HepG2 (cell line): ENCODE data around the gene TRAPPC12. TPM values are rescaled to one million over a fixed set of nuclear protein-coding genes. Genes with fewer than 3 reads are reported as not detected.

Source experiments
- ARHGAP35 ChIP-seq: sonication (generic); formaldehyde crosslinking; IDR thresholded peaks from 2 replicates; pipeline ENCODE4 v1.9.0; 2022; ENCODE audit warnings: mild to moderate bottlenecking, inconsistent platforms, moderate library complexity, missing genetic modification reagents, borderline replicate concordance
- ARID2 ChIP-seq: sonication (generic); formaldehyde crosslinking; IDR thresholded peaks from 2 replicates; pipeline ENCODE4 v1.8.1; 2022; ENCODE audit warnings: mild to moderate bottlenecking, missing genetic modification reagents, borderline replicate concordance
- KLF11 ChIP-seq: IDR thresholded peaks from 2 replicates; pipeline ENCODE4 v1.6.1; 2016; ENCODE audit warnings: missing compliant biosample characterization
- NFIB ChIP-seq: sonication (generic); formaldehyde crosslinking; IDR thresholded peaks from 2 replicates; pipeline ENCODE4 v1.9.0; 2021; ENCODE audit warnings: missing genetic modification reagents, mild to moderate bottlenecking, borderline replicate concordance
- RNF2 ChIP-seq: fragments of 450-650 bp; conservative IDR thresholded peaks from 2 replicates; pipeline ENCODE4 v1.6.1; 2016; ENCODE audit warnings: low read depth
- ZNF10 ChIP-seq: sonication (generic); formaldehyde crosslinking; IDR thresholded peaks from 2 replicates; pipeline ENCODE4 v1.4.0; 2020; ENCODE audit warnings: mild to moderate bottlenecking, low read depth, missing genetic modification reagents, borderline replicate concordance
- polyA plus RNA-seq, 8 experiments: library from polyadenylated mRNA; depleted of rRNA in 3 of 8; stranded (reverse) in 7 of 8; unstranded in 1 of 8; fragments of >200 nt; fragmentation: Illumina TruSeq in 4 of 8; extraction: Trizol in 4 of 8; gene quantifications; 2 replicates each; pipeline versions ENCODE4 v1.2.1 to v1.2.3, GENCODE V29; 2011 to 2016; ENCODE audit warnings: low read depth in 4 of 8, missing spikeins in 1 of 8, mixed read lengths in 1 of 8; ENCODE audit not compliant: insufficient read depth in 1 of 8
- total RNA-seq, 5 experiments: library from RNA; depleted of rRNA; stranded (reverse); fragments of >200 nt; fragmentation: Illumina TruSeq; extraction: Trizol; gene quantifications; 2 replicates each; pipeline ENCODE4 v1.2.3, GENCODE V29; 2016; ENCODE audit warnings: low read depth in 1 of 5
- TF ChIP-seq, protein P1 (sequence below), 2 experiments: fragments of 450-650 bp in 1 of 2; sonication (generic) in 1 of 2; formaldehyde crosslinking in 1 of 2; IDR thresholded peaks; 2 replicates each; pipeline versions ENCODE4 v1.6.1 to v1.8.0; 2016 to 2022; ENCODE audit warnings: antibody characterized with exemption in 1 of 2, mild to moderate bottlenecking in 1 of 2, missing genetic modification reagents in 1 of 2
- TF ChIP-seq, protein P2 (sequence below): sonication (generic); formaldehyde crosslinking; IDR thresholded peaks from 2 replicates; pipeline ENCODE4 v1.4.0; 2020; ENCODE audit warnings: mild to moderate bottlenecking, missing genetic modification reagents
- TF ChIP-seq, protein P3 (sequence below): sonication (generic); formaldehyde crosslinking; IDR thresholded peaks from 2 replicates; pipeline ENCODE4 v1.5.0; 2020; ENCODE audit warnings: missing genetic modification reagents
- TF ChIP-seq, protein P4 (sequence below): sonication (generic); formaldehyde crosslinking; IDR thresholded peaks from 2 replicates; pipeline ENCODE4 v1.5.0; 2020; ENCODE audit warnings: mild to moderate bottlenecking, missing genetic modification reagents, moderate library complexity
- TF ChIP-seq, protein P5 (sequence below): sonication (generic); formaldehyde crosslinking; IDR thresholded peaks from 2 replicates; pipeline ENCODE4 v1.8.0; 2022; ENCODE audit warnings: mild to moderate bottlenecking, missing genetic modification reagents, moderate library complexity

TRAPPC12 gene
- total and polyA plus RNA-seq, 2 of the 13 experiments (the other 11 are each of a cell fraction or from before 2014, with no cell fraction given): 46.4 to 97.7 TPM

DNA sequence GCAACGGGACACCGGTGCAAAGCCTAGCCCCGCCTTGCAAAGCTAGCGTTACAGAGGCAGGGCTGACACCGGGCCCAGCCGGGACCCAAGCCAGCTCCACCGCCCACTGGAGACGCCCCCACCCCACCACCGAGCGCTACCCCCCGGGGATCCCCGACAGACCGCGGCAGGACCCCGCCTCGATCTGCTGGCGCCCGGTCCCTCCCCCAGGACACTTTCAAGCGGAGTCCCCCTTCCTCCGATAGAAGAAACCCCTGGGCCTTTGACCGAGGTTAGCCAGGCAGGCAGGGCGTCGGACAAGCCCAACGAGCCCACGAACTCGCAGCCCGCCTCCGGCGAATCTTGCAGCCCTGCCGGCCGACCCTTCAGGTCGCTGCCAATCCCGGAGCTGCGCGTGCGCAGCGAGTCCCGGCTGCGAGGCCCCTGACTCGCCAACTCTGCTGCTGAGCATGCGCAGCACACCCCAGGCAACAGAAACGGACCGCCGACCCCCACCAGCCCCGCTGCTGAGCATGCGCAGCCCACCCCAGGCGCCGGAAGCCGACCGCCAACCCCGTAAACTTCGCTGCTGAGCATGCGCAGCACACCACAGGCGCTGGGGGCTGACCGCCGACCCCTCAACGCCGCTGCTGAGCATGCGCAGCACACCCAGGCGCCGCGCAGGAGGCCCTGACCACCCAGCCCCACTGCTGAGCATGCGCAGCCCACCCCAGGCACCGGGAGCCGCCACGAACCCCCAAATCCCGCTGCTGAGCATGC, 139.2 kb downstream of the TRAPPC12 start (continued):
- TF ChIP-seq, protein P1, sequence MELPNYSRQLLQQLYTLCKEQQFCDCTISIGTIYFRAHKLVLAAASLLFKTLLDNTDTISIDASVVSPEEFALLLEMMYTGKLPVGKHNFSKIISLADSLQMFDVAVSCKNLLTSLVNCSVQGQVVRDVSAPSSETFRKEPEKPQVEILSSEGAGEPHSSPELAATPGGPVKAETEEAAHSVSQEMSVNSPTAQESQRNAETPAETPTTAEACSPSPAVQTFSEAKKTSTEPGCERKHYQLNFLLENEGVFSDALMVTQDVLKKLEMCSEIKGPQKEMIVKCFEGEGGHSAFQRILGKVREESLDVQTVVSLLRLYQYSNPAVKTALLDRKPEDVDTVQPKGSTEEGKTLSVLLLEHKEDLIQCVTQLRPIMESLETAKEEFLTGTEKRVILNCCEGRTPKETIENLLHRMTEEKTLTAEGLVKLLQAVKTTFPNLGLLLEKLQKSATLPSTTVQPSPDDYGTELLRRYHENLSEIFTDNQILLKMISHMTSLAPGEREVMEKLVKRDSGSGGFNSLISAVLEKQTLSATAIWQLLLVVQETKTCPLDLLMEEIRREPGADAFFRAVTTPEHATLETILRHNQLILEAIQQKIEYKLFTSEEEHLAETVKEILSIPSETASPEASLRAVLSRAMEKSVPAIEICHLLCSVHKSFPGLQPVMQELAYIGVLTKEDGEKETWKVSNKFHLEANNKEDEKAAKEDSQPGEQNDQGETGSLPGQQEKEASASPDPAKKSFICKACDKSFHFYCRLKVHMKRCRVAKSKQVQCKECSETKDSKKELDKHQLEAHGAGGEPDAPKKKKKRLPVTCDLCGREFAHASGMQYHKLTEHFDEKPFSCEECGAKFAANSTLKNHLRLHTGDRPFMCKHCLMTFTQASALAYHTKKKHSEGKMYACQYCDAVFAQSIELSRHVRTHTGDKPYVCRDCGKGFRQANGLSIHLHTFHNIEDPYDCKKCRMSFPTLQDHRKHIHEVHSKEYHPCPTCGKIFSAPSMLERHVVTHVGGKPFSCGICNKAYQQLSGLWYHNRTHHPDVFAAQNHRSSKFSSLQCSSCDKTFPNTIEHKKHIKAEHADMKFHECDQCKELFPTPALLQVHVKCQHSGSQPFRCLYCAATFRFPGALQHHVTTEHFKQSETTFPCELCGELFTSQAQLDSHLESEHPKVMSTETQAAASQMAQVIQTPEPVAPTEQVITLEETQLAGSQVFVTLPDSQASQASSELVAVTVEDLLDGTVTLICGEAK (IDR thresholded peaks at IDR 0.05): no peak
- TF ChIP-seq, protein P1 (CRISPR knock-in tag; IDR thresholded peaks at IDR 0.05): no peak
- TF ChIP-seq ZNF10: no peak
- TF ChIP-seq, protein P2, sequence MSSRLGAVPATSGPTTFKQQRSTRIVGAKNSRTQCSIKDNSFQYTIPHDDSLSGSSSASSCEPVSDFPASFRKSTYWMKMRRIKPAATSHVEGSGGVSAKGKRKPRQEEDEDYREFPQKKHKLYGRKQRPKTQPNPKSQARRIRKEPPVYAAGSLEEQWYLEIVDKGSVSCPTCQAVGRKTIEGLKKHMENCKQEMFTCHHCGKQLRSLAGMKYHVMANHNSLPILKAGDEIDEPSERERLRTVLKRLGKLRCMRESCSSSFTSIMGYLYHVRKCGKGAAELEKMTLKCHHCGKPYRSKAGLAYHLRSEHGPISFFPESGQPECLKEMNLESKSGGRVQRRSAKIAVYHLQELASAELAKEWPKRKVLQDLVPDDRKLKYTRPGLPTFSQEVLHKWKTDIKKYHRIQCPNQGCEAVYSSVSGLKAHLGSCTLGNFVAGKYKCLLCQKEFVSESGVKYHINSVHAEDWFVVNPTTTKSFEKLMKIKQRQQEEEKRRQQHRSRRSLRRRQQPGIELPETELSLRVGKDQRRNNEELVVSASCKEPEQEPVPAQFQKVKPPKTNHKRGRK (CRISPR knock-in tag): no peak
- no peak for TF ChIP-seq ARID2 (CRISPR knock-in tag)
- TF ChIP-seq, protein P3, sequence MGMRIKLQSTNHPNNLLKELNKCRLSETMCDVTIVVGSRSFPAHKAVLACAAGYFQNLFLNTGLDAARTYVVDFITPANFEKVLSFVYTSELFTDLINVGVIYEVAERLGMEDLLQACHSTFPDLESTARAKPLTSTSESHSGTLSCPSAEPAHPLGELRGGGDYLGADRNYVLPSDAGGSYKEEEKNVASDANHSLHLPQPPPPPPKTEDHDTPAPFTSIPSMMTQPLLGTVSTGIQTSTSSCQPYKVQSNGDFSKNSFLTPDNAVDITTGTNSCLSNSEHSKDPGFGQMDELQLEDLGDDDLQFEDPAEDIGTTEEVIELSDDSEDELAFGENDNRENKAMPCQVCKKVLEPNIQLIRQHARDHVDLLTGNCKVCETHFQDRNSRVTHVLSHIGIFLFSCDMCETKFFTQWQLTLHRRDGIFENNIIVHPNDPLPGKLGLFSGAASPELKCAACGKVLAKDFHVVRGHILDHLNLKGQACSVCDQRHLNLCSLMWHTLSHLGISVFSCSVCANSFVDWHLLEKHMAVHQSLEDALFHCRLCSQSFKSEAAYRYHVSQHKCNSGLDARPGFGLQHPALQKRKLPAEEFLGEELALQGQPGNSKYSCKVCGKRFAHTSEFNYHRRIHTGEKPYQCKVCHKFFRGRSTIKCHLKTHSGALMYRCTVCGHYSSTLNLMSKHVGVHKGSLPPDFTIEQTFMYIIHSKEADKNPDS (CRISPR knock-in tag): no peak
- TF ChIP-seq, protein P4, sequence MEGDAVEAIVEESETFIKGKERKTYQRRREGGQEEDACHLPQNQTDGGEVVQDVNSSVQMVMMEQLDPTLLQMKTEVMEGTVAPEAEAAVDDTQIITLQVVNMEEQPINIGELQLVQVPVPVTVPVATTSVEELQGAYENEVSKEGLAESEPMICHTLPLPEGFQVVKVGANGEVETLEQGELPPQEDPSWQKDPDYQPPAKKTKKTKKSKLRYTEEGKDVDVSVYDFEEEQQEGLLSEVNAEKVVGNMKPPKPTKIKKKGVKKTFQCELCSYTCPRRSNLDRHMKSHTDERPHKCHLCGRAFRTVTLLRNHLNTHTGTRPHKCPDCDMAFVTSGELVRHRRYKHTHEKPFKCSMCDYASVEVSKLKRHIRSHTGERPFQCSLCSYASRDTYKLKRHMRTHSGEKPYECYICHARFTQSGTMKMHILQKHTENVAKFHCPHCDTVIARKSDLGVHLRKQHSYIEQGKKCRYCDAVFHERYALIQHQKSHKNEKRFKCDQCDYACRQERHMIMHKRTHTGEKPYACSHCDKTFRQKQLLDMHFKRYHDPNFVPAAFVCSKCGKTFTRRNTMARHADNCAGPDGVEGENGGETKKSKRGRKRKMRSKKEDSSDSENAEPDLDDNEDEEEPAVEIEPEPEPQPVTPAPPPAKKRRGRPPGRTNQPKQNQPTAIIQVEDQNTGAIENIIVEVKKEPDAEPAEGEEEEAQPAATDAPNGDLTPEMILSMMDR: peak; percentile 17; the same call in 1 of the 2 replicates
- no peak for TF ChIP-seq KLF11 (CRISPR knock-in tag)
- TF ChIP-seq NFIB (CRISPR knock-in tag): no peak
- no peak for TF ChIP-seq ARHGAP35
- TF ChIP-seq, protein P5, sequence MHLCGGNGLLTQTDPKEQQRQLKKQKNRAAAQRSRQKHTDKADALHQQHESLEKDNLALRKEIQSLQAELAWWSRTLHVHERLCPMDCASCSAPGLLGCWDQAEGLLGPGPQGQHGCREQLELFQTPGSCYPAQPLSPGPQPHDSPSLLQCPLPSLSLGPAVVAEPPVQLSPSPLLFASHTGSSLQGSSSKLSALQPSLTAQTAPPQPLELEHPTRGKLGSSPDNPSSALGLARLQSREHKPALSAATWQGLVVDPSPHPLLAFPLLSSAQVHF (CRISPR knock-in tag): peak; percentile 81; the same call in 1 of the 2 replicates
- TF ChIP-seq RNF2: no peak
